ENCODE measurements around the gene TUBG1.
A peak's percentile ranks its signal among the peaks of the same experiment; 100 is the strongest.
"Not testable (repeated sequence)": the region's sequence is repeated elsewhere in the genome, so short reads cannot be mapped to it uniquely, and the experiment has no call there.

The TUBG1 gene

GRCh38 chr17:42579794-42580551 lies 29.5 kb upstream of the TUBG1 start:
- DNase-seq = no peak

DNA sequence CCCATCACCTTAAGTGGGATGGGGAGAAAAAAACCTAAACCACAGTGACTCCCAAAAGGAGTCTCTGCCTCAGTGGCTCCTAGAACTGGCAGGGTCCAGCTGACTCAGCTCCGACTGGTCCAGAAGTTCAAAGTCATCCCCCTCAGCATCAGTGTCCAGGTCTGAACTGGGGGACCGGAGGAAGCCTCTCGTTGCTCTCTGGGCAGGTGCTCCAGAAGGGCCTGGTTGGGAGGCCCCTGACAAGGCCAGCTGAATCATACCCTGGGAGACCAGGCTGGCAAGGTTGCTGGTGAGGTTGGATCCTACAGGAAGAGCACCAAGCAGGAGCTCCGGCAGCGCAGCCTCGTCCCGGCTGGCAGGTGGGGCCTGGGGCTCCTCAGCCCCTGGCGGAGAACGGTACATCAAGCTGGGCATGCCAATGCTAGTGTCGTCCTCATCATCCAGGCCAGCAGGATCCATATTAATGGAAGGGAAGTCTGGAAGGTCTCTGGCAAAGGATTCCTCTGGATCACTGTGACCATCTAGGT lies 27.7 kb upstream of the TUBG1 start:
- DNase-seq = no peak

GRCh38 chr17:42584880-42585279 lies 24.6 kb upstream of the TUBG1 start:
- DNase-seq = no peak

GRCh38 chr17:42585353-42585752 lies 24.1 kb upstream of the TUBG1 start:
- no peak for DNase-seq

GRCh38 chr17:42586514-42587230 lies 22.8 kb upstream of the TUBG1 start:
- no peak for DNase-seq

DNA sequence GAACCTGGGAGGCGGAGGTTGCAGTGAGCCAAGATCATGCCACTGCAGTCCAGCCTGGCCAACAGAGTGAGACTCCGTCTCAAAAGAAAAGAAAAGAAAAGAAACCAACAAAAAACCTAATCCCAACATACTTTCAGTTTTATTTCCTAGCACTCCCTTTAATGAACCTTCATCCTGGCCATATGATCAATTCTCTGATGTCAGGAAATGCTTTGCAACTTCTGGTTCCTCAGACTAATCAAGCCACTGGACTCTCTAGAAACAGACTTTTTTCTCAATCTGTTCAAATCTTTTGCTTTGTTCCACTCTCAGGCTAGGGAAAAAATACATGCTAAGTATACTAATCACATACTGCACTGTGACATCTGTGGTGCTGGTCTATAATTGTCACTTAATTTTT lies 18.6 kb upstream of the TUBG1 start:
- no peak for DNase-seq

- no peak for DNase-seq
Measured at GRCh38 chr17:42591411-42591810, 18.1 kb upstream of the TUBG1 start.

- no peak for DNase-seq
Measured at GRCh38 chr17:42596386-42596785, 13.1 kb upstream of the TUBG1 start.

- DNase-seq = no peak
Measured at GRCh38 chr17:42598905-42599304, 10.6 kb upstream of the TUBG1 start.

DNA sequence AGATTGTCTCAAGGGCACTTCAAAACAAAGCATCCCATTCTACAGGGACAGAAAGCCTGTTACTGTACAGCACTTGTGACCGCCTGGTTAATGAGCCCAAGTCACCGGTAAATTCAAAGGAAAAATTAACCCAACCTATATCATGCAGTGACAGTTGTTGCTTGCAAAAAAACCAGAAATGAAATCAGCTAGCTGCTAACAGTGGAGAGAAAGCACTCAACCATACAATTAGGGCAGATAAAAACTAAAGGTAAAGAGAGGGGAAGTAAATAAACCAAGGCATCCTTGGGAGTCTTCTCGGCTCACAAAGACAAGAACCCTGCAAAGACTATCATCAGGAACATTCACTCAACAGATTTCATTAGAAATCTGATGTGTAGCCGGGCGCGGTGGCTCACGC lies 6.2 kb upstream of the TUBG1 start:
- no peak for DNase-seq

GRCh38 chr17:42607769-42608168 lies 1.7 kb upstream of the TUBG1 start:
- DNase-seq = no peak

- peak; percentile 20 for DNase-seq
Measured at GRCh38 chr17:42608305-42609181, 940 bp upstream of the TUBG1 start.

DNA sequence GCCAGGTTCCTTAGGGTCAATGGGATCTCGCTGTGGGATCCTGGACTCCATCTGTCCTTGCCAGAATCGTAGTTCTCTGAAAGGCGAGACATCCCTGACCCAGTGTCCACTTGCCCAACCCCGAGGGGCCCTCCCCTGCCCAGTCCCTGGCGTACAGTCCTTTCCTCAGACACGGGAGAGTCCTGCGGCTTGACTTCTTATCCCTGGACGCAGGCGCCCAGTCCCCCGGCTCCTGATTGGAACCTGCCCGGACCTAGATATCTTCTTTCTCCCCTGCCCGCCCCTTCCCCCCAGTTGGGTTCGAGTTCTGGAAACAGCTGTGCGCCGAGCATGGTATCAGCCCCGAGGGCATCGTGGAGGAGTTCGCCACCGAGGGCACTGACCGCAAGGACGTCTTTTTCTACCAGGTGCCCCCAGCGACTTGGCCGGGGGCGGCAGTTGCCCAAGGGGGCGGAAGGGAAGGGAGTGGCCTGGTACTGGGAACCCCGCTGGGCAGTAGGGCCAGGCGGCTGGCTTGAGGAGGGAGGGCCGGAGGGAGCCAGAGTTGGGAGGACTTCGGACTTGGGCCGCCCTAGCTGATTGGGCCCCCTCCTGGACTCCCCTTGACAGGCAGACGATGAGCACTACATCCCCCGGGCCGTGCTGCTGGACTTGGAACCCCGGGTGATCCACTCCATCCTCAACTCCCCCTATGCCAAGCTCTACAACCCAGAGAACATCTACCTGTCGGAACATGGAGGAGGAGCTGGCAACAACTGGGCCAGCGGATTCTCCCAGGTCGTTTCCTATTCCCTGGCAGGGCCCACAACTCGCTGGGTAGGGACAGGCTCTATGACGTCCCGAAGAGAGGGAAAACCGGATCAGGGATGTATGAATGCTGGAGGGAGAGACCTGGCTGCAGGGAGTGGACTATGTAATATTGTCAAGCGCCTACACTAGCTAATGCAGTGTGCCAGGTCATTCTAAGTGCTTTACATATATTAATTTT lies 625 bp downstream of the TUBG1 start:
- DNase-seq = not testable (repeated sequence)

DNA sequence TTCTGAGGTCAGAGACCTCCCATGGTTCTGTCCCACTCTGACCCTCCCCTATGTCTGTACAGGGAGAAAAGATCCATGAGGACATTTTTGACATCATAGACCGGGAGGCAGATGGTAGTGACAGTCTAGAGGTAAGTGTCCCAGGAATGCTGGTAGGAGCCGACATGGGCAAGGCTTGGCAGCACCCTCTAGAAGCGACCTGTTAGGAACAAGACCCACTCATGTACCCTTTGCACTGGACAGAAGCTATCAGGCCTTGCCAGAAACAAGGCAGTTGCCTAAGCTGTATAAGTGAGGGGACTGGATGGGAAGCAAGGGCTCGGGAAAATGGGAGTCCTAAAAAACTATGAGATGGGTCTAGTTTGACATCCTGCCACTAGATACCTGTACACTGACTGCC lies 2.5 kb downstream of the TUBG1 start:
- DNase-seq = no peak

GRCh38 chr17:42613699-42614295 lies 4.3 kb downstream of the TUBG1 start:
- no peak for DNase-seq

GRCh38 chr17:42617956-42618431 lies 8.5 kb downstream of the TUBG1 start:
- no peak for DNase-seq

DNA sequence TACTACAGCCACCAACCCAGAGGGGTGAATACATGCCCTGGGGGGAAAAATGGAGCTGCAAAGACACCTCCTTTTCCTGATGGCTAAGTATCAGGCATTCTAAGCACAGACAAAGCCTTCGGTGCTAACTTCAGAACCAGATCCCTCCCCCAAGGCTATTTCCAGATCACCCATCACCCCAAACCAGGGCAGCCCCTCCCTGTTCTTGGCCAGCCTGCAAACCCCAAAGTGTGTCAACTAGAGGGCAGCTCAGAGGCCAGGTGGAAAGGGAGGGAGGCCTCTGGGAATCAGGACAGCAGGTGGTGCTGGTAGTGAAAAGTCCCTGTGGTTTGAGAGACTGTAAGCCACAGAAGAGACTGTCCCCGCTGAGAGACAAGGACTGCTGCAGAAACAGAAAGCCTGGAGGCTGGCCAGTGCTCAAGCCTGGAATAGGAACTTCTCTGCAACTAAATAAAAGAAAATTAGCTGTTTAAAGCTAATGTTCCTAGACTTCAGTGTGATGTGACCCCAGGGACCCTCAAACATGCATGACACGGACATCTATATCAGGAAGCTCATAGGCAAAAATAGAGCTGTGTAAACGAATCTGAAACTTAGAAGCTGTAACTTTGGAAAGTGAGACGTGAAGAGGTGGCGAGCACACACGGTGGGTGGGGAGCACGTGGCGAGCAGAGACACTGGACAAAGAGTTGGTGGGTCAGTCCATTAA lies 9.1 kb downstream of the TUBG1 start:
- DNase-seq = no peak

DNA sequence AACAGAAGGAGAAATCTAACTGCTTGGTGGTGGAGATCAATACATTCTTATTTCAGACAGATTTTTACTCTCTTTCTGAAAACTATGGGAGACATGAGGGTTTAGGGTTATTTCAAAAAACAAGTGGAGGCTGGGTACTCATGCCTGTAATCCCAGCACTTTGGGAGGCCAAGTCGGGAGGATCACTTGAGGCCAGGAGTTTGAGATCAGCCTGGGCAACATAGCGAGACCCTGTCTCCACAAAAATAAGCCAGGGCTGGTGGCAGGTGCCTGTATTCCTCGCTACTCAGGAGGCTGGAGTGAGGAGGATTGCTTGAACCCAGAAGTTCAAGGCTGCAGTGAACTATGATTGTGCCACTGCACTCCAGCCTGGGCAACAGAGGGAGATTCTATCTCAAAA lies 12.5 kb downstream of the TUBG1 start:
- not testable (repeated sequence) for DNase-seq

- DNase-seq = no peak
Measured at GRCh38 chr17:42623271-42623670, 13.8 kb downstream of the TUBG1 start.

DNA sequence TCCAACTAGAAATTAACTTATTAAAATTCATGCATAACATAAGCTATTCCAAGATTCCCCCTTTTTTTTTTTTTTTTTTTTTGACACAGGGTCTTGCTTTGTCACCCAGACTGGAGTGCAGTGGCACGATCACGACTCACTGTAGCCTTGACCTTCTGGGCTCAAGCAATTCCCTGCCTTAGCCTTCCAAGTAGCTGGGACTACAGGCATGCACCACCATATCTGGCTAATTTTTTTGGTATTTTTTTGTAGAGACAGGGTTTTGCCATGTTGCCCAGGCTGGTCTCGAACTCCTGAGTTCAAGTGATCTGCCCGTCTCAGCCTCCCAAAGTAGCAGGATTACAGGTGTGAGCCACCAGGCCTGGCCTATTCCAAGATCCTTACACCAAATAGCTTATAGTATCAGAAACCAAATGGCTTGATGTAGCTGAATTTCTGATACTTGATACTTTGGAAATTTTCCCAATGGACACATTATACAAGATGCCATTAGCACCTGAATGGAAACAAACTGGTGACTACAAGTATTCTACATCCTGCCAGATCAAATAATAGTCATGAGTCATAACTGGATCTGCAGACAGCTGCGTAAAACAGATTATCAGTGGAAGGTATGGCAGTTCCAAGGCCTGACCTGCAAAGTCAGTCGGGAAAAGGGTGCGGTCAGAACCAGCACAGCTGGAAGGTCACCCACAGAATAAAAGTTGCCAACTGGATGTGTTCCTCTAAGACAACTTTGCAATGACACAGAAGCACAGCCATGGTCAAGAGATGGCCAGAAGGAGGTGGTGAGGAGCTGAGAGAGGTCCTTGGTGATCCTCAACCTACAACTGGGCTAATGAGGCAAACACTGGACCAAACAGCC lies 14.5 kb downstream of the TUBG1 start:
- DNase-seq = no peak

Data from CD4-positive, alpha-beta T cell treated with Interleukin-17A for 1 hour (primary cell).